GM21526 (cell line): ENCODE measurements around the gene GJA5.

Experiments used
- ATAC-seq: cut with Tn5 transposase; IDR thresholded peaks from one replicate; pipeline ENCODE4 v1.9.1; 2021; ENCODE audit warnings: moderate library complexity; ENCODE audit not compliant: unreplicated experiment, low FRiP score

GJA5 gene

GRCh38 chr1:147768101-147768500 is 7.7 kb upstream of the GJA5 start:
- no peak for ATAC-seq

- ATAC-seq, result no peak
Observed at GRCh38 chr1:147762233-147763024, 2.0 kb upstream of the GJA5 start.

GRCh38 chr1:147758379-147759100 is 1.9 kb downstream of the GJA5 start:
- no peak for ATAC-seq

- ATAC-seq, result no peak
Observed at GRCh38 chr1:147757015-147757990, 3.1 kb downstream of the GJA5 start.

- ATAC-seq, result no peak
Observed at GRCh38 chr1:147756341-147756740, 4.1 kb downstream of the GJA5 start.

GRCh38 chr1:147754661-147755060 is 5.7 kb downstream of the GJA5 start:
- ATAC-seq, result no peak

GRCh38 chr1:147753081-147753480 is 7.3 kb downstream of the GJA5 start:
- ATAC-seq, result no peak

- ATAC-seq, result no peak
Observed at GRCh38 chr1:147752511-147752910, 7.9 kb downstream of the GJA5 start.

GRCh38 chr1:147751346-147751745 is 9.1 kb downstream of the GJA5 start:
- no peak for ATAC-seq

GRCh38 chr1:147750618-147751217 is 9.7 kb downstream of the GJA5 start:
- no peak for ATAC-seq

GRCh38 chr1:147749792-147750191 is 10.6 kb downstream of the GJA5 start:
- ATAC-seq, result no peak

- no peak for ATAC-seq
Observed at GRCh38 chr1:147748676-147749350, 11.6 kb downstream of the GJA5 start.

GRCh38 chr1:147747966-147748365 is 12.4 kb downstream of the GJA5 start:
- no peak for ATAC-seq

- ATAC-seq, result no peak
Observed at GRCh38 chr1:147745271-147745670, 15.1 kb downstream of the GJA5 start.

GRCh38 chr1:147741065-147741464 is 19.3 kb downstream of the GJA5 start:
- ATAC-seq, result no peak

GRCh38 chr1:147740391-147740790 is 20.0 kb downstream of the GJA5 start:
- no peak for ATAC-seq

GRCh38 chr1:147738739-147739476 is 21.5 kb downstream of the GJA5 start:
- no peak for ATAC-seq

GRCh38 chr1:147738129-147738528 is 22.3 kb downstream of the GJA5 start:
- no peak for ATAC-seq

GRCh38 chr1:147736883-147737282 is 23.5 kb downstream of the GJA5 start:
- ATAC-seq, result no peak
